ENCODE results near the gene SCGB1A1. TPM values are rescaled to one million over a fixed set of nuclear protein-coding genes. Genes with fewer than 3 reads are reported as not detected.

SCGB1A1 gene
- total and polyA plus RNA-seq, 5 experiments from 2014 or later, result not detected

Other genes with a start within 250 kb of the SCGB1A1 start
- not detected for gene SCGB1D1, start 228.8 kb upstream of the SCGB1A1 start, total RNA-seq
- not detected for gene SCGB1D1, start 228.8 kb upstream of the SCGB1A1 start, polyA plus RNA-seq
- not detected for gene SCGB2A1, start 210.4 kb upstream of the SCGB1A1 start, total RNA-seq
- gene SCGB2A1, start 210.4 kb upstream of the SCGB1A1 start, polyA plus RNA-seq, result not detected
- not detected for gene SCGB1D2, start 176.8 kb upstream of the SCGB1A1 start, total RNA-seq
- not detected for gene SCGB1D2, start 176.8 kb upstream of the SCGB1A1 start, polyA plus RNA-seq
- gene SCGB2A2, start 148.9 kb upstream of the SCGB1A1 start, total RNA-seq, result not detected
- not detected for gene SCGB2A2, start 148.9 kb upstream of the SCGB1A1 start, polyA plus RNA-seq
- gene SCGB1D4, start 120.0 kb upstream of the SCGB1A1 start, total RNA-seq, result not detected
- not detected for gene SCGB1D4, start 120.0 kb upstream of the SCGB1A1 start, polyA plus RNA-seq
- 1 to 10 TPM; 2.8 to 7.5 TPM for gene ASRGL1, start 81.6 kb upstream of the SCGB1A1 start, total RNA-seq
- 10 to 100 TPM in 1 of 3 donors, 1 to 10 TPM in 2; 5.1 to 13.3 (median 6.0) TPM for gene ASRGL1, start 81.6 kb upstream of the SCGB1A1 start, polyA plus RNA-seq
- gene AHNAK, start 127.8 kb downstream of the SCGB1A1 start, total RNA-seq, result 100 to 1,000 TPM; 227 to 231 TPM
- 10 to 100 TPM in 1 of 3 donors, 1 to 10 TPM in 2; 7.7 to 19.8 (median 9.4) TPM for gene AHNAK, start 127.8 kb downstream of the SCGB1A1 start, polyA plus RNA-seq
- 1,000 to 10,000 TPM; 2,038 to 2,092 TPM for gene EEF1G, start 154.9 kb downstream of the SCGB1A1 start, total RNA-seq
- 1,000 to 10,000 TPM; 1,637 to 2,152 (median 1,960) TPM for gene EEF1G, start 154.9 kb downstream of the SCGB1A1 start, polyA plus RNA-seq
- gene TUT1, start 172.5 kb downstream of the SCGB1A1 start, total RNA-seq, result 10 to 100 TPM; 46.4 to 50.9 TPM
- 10 to 100 TPM; 12.8 to 24.4 (median 16.9) TPM for gene TUT1, start 172.5 kb downstream of the SCGB1A1 start, polyA plus RNA-seq
- gene MTA2, start 182.8 kb downstream of the SCGB1A1 start, total RNA-seq, result 100 to 1,000 TPM; 170 to 178 TPM
- 10 to 100 TPM; 15.8 to 32.6 (median 21.5) TPM for gene MTA2, start 182.8 kb downstream of the SCGB1A1 start, polyA plus RNA-seq
- 100 to 1,000 TPM; 251 to 255 TPM for gene EML3, start 193.7 kb downstream of the SCGB1A1 start, total RNA-seq
- 10 to 100 TPM; 14.8 to 23.7 (median 15.7) TPM for gene EML3, start 193.7 kb downstream of the SCGB1A1 start, polyA plus RNA-seq
- 1 to 10 TPM; 5.4 to 6.1 TPM for gene ROM1, start 194.2 kb downstream of the SCGB1A1 start, total RNA-seq
- 1 to 10 TPM in 2 of 3 donors, under 1 TPM in 1; 0.82 to 1.9 (median 1.8) TPM for gene ROM1, start 194.2 kb downstream of the SCGB1A1 start, polyA plus RNA-seq
- 10 to 100 TPM; 79.8 to 83.8 TPM for gene B3GAT3, start 203.0 kb downstream of the SCGB1A1 start, total RNA-seq
- 10 to 100 TPM; 35.6 to 51.3 (median 40.3) TPM for gene B3GAT3, start 203.0 kb downstream of the SCGB1A1 start, polyA plus RNA-seq
- 100 to 1,000 TPM; 326 to 327 TPM for gene GANAB, start 227.6 kb downstream of the SCGB1A1 start, total RNA-seq
- gene GANAB, start 227.6 kb downstream of the SCGB1A1 start, polyA plus RNA-seq, result 100 to 1,000 TPM; 171 to 197 (median 174) TPM
- gene INTS5, start 234.3 kb downstream of the SCGB1A1 start, total RNA-seq, result 10 to 100 TPM; 25.8 to 27.4 TPM
- gene INTS5, start 234.3 kb downstream of the SCGB1A1 start, polyA plus RNA-seq, result 10 to 100 TPM; 27.7 to 58.3 (median 45.6) TPM
- gene C11orf98, start 246.2 kb downstream of the SCGB1A1 start, total RNA-seq, result 10 to 100 TPM; 51.8 to 58.0 TPM
- gene C11orf98, start 246.2 kb downstream of the SCGB1A1 start, polyA plus RNA-seq, result 100 to 1,000 TPM in 2 of 3 donors, 10 to 100 TPM in 1; 99.9 to 149 (median 117) TPM
- 10 to 100 TPM; 43.6 to 45.0 TPM for gene CSKMT, start 246.3 kb downstream of the SCGB1A1 start, total RNA-seq
- 1 to 10 TPM; 1.8 to 3.7 (median 3.4) TPM for gene CSKMT, start 246.3 kb downstream of the SCGB1A1 start, polyA plus RNA-seq